Liver (tissue), 9 donors: Measurements from ENCODE around the gene LSM3. TPM values are rescaled to one million over a fixed set of nuclear protein-coding genes. Genes with fewer than 3 reads are reported as not detected.

Experiments used
- DNase-seq: peaks from one replicate; pipeline ENCODE4 v3.0.0-alpha.2; 2017; ENCODE audit warnings: low spot score
- H3K27ac ChIP-seq, 2 donors: one replicate each; pipeline ENCODE4 v1.7.0; 2013; ENCODE audit warnings: inconsistent platforms in 2 of 2, low read length in 2 of 2, control low read depth in 1 of 2, low read depth in 1 of 2, mild to moderate bottlenecking in 1 of 2
- H3K27me3 ChIP-seq, 4 donors: one replicate each; pipeline versions ENCODE4 v1.6.1 to v1.7.0; 2013; ENCODE audit warnings: low read length in 3 of 4, inconsistent platforms in 1 of 4, mild to moderate bottlenecking in 1 of 4, moderate library complexity in 1 of 4; ENCODE audit not compliant: control insufficient read depth in 4 of 4, insufficient read depth in 4 of 4
- H3K36me3 ChIP-seq, 4 donors: one replicate each; pipeline versions ENCODE4 v1.6.1 to v1.7.0; 2013; ENCODE audit warnings: low read length in 3 of 4, mild to moderate bottlenecking in 3 of 4, low read depth in 1 of 4, moderate library complexity in 1 of 4; ENCODE audit not compliant: control insufficient read depth in 4 of 4, insufficient read depth in 3 of 4
- H3K4me1 ChIP-seq, 4 donors: one replicate each; pipeline versions ENCODE4 v1.6.1 to v1.7.0; 2013; ENCODE audit warnings: low read length in 3 of 4, mild to moderate bottlenecking in 3 of 4, moderate library complexity in 1 of 4; ENCODE audit not compliant: control insufficient read depth in 4 of 4, insufficient read depth in 4 of 4
- H3K4me3 ChIP-seq, 3 donors: one replicate each; pipeline versions ENCODE4 v1.6.1 to v1.7.0; 2013; ENCODE audit warnings: low read length in 3 of 3, control low read depth in 1 of 3, low read depth in 1 of 3, mild to moderate bottlenecking in 1 of 3
- H3K9ac ChIP-seq, 2 donors: one replicate each; pipeline ENCODE4 v1.7.0; 2013; ENCODE audit warnings: low read length in 2 of 2, mild to moderate bottlenecking in 2 of 2, moderate library complexity in 2 of 2, control low read depth in 1 of 2, low read depth in 1 of 2
- H3K9me3 ChIP-seq, 4 donors: one replicate each; pipeline versions ENCODE4 v1.6.1 to v1.7.0; 2013; ENCODE audit warnings: low read length in 3 of 4; ENCODE audit not compliant: control insufficient read depth in 4 of 4
- ATF3 ChIP-seq: IDR thresholded peaks from 2 replicates; pipeline ENCODE4 v1.6.1; 2016; ENCODE audit warnings: antibody characterized with exemption
- CTCF ChIP-seq: fragments of 150-350 bp; IDR thresholded peaks from 2 replicates; pipeline ENCODE4 v1.5.1; 2017; ENCODE audit warnings: improper control_type of control experiment, low read depth, low read length; ENCODE audit not compliant: missing input control
- EGR1 ChIP-seq, 2 donors: IDR thresholded peaks; 2 replicates each; pipeline ENCODE4 v1.6.1; 2016 to 2018; ENCODE audit warnings: antibody characterized with exemption in 2 of 2, low read depth in 2 of 2
- FOXA1 ChIP-seq: IDR thresholded peaks from 2 replicates; pipeline ENCODE4 v1.6.1; 2016; ENCODE audit warnings: antibody characterized with exemption
- FOXA2 ChIP-seq: IDR thresholded peaks from 2 replicates; pipeline ENCODE4 v1.6.1; 2016; ENCODE audit warnings: antibody characterized with exemption
- HNF4A ChIP-seq, 2 donors: conservative IDR thresholded peaks; 2 replicates each; pipeline ENCODE4 v1.6.1; 2016; ENCODE audit warnings: antibody characterized with exemption in 2 of 2, mild to moderate bottlenecking in 2 of 2
- HNF4G ChIP-seq: IDR thresholded peaks from 2 replicates; pipeline ENCODE4 v1.6.1; 2016; ENCODE audit warnings: antibody characterized with exemption
- JUND ChIP-seq, 2 donors: IDR thresholded peaks; 2 replicates each; pipeline ENCODE4 v1.6.1; 2016; ENCODE audit warnings: antibody characterized with exemption in 2 of 2
- MAX ChIP-seq: IDR thresholded peaks from 2 replicates; pipeline ENCODE4 v1.6.1; 2016; ENCODE audit warnings: antibody characterized with exemption
- NR2F2 ChIP-seq: IDR thresholded peaks from 2 replicates; pipeline ENCODE4 v1.6.1; 2016; ENCODE audit warnings: antibody characterized with exemption
- RXRA ChIP-seq, 2 donors: IDR thresholded peaks; 2 replicates each; pipeline ENCODE4 v1.6.1; 2017 to 2018; ENCODE audit warnings: antibody characterized with exemption in 2 of 2, mild to moderate bottlenecking in 1 of 2
- SP1 ChIP-seq: IDR thresholded peaks from 2 replicates; pipeline ENCODE4 v1.6.1; 2018; ENCODE audit warnings: antibody characterized with exemption, mild to moderate bottlenecking
- TAF1 ChIP-seq: conservative IDR thresholded peaks from 2 replicates; pipeline ENCODE4 v1.6.1; 2016; ENCODE audit warnings: antibody characterized with exemption, mild to moderate bottlenecking
- YY1 ChIP-seq: IDR thresholded peaks from 2 replicates; pipeline ENCODE4 v1.6.1; 2016; ENCODE audit warnings: antibody characterized with exemption, mild to moderate bottlenecking
- ZBTB33 ChIP-seq: IDR thresholded peaks from 2 replicates; pipeline ENCODE4 v1.6.1; 2016; ENCODE audit warnings: antibody characterized with exemption
- WGBS: extraction: QIAGEN DNeasy Blood & Tissue Kit; methylation state at CpG from one replicate; pipeline ENCODE4 v1.1.7; 2013; 5-methylcytosine and 5-hydroxymethylcytosine counted together
- polyA plus RNA-seq, 2 donors: library from polyadenylated mRNA; stranded (reverse) in 1 of 2; unstranded in 1 of 2; fragments of 200-250 nt in 1 of 2; fragments of >200 nt in 1 of 2; fragmentation: Nextera tagmentation in 1 of 2; extraction: Ambion mirVana in 1 of 2; gene quantifications; one replicate each; pipeline versions ENCODE4 v1.2.1 to v1.2.3, GENCODE V29; 2013 to 2015
- total RNA-seq, 2 donors: library from RNA; depleted of rRNA; stranded (reverse); fragments of >200 nt; gene quantifications; one replicate each; pipeline ENCODE4 v1.2.3, GENCODE V29; 2014
- donor health status: healthy.
- donor health status: healthy.
- donor health status: healthy.
- donor health status: healthy.
- donor health status: healthy.

The LSM3 gene
- total and polyA plus RNA-seq, 4 donors = 3.7 to 17.0 (median 5.0) TPM

- no peak for DNase-seq
- TF ChIP-seq HNF4A (conservative IDR thresholded peaks at IDR 0.05) (peak in 1 of 2 donors; percentile 6), MAX (no peak)
- 85% methylated on average over 10 of the region's 10 CpGs for WGBS
- H3K9me3 ChIP-seq = no peaks in the 10 kb centered on the region
- H3K27ac ChIP-seq = no peak overlapping the region
- no peaks in the 10 kb centered on the region for H3K27me3 ChIP-seq
- peaks cover 10 to 58% (median 29%) of the 10 kb centered on the region in 4 donors for H3K36me3 ChIP-seq
- peaks cover 4 to 46% (median 29%) of the 10 kb centered on the region in 4 donors for H3K4me1 ChIP-seq
- H3K4me3 ChIP-seq = no peak overlapping the region
- no peak overlapping the region for H3K9ac ChIP-seq
Observed at GRCh38 chr3:14133188-14133800, 45.3 kb upstream of the LSM3 start.

GRCh38 chr3:14133876-14134275, 44.7 kb upstream of the LSM3 start:
- TF ChIP-seq HNF4G (no peak), RXRA (IDR thresholded peaks at IDR 0.05) (no peak), SP1 (no peak), EGR1 (IDR thresholded peaks at IDR 0.05; ENCODE audit: low read depth in 2 of 2) (no peak), FOXA1 (no peak), FOXA2 (no peak), NR2F2 (no peak), JUND (IDR thresholded peaks at IDR 0.05) (no peak), MAX (no peak), YY1 (no peak), ATF3 (no peak), HNF4A (conservative IDR thresholded peaks at IDR 0.05) (no peak)
- DNase-seq = no peak
- H3K9me3 ChIP-seq = no peaks in the 10 kb centered on the region
- peaks cover 10 to 58% (median 29%) of the 10 kb centered on the region in 4 donors for H3K36me3 ChIP-seq
- 96% methylated on average over 5 of the region's 5 CpGs for WGBS
- H3K27me3 ChIP-seq = no peaks in the 10 kb centered on the region
- no peak overlapping the region for H3K9ac ChIP-seq
- H3K27ac ChIP-seq = no peak overlapping the region
- H3K4me1 ChIP-seq = peaks cover 6 to 51% (median 34%) of the 10 kb centered on the region in 4 donors
- H3K4me3 ChIP-seq = no peak overlapping the region

GRCh38 chr3:14134291-14134690, 44.3 kb upstream of the LSM3 start:
- WGBS = 97% methylated on average over 6 of the region's 6 CpGs
- Histone ChIP-seq H3K27ac (no peak overlapping the region), H3K4me3 (no peak overlapping the region), H3K27me3 (no peaks in the 10 kb centered on the region), H3K9me3 (no peaks in the 10 kb centered on the region), H3K36me3 (peaks cover 10 to 58% (median 29%) of the 10 kb centered on the region in 4 donors), H3K9ac (no peak overlapping the region), H3K4me1 (peaks cover 6 to 56% (median 37%) of the 10 kb centered on the region in 4 donors)
- no peak for DNase-seq
- TF ChIP-seq MAX = no peak

GRCh38 chr3:14135581-14135980, 43.0 kb upstream of the LSM3 start:
- DNase-seq = no peak
- Histone ChIP-seq H3K4me1 (peaks cover 8 to 66% (median 43%) of the 10 kb centered on the region in 4 donors), H3K9ac (no peak overlapping the region), H3K4me3 (no peak overlapping the region), H3K36me3 (peaks cover 10 to 50% (median 27%) of the 10 kb centered on the region in 4 donors), H3K27me3 (no peaks in the 10 kb centered on the region), H3K27ac (no peak overlapping the region), H3K9me3 (no peaks in the 10 kb centered on the region)
- 97% methylated on average over 11 of the region's 11 CpGs for WGBS
- no peak for TF ChIP-seq SP1
- no peak for TF ChIP-seq HNF4G
- TF ChIP-seq EGR1 (IDR thresholded peaks at IDR 0.05; ENCODE audit: low read depth in 2 of 2) = no peak
- no peak for TF ChIP-seq JUND (IDR thresholded peaks at IDR 0.05)
- no peak for TF ChIP-seq CTCF
- no peak for TF ChIP-seq MAX
- no peak for TF ChIP-seq FOXA2
- no peak for TF ChIP-seq ZBTB33
- no peak for TF ChIP-seq FOXA1
- TF ChIP-seq NR2F2 = no peak
- TF ChIP-seq RXRA (IDR thresholded peaks at IDR 0.05) = no peak
- TF ChIP-seq HNF4A (conservative IDR thresholded peaks at IDR 0.05) = no peak
- no peak for TF ChIP-seq TAF1
